Activated T-cell treated with anti-CD3 and anti-CD28 coated beads, Interleukin-2, amount 50 U/mL, for 24 hours (primary cell): ENCODE results near the gene PIP5K1B.

Experiments
- DNase-seq: peaks from one replicate; pipeline ENCODE4 v3.0.0-alpha.2; 2020
- H3K27ac Mint-ChIP-seq: 2 replicates; pipeline ENCODE4 v1.8.0; 2020; ENCODE audit warnings: mild to moderate bottlenecking, mixed read lengths
- H3K27me3 Mint-ChIP-seq: 2 replicates; pipeline ENCODE4 v1.8.0; 2020; ENCODE audit warnings: mixed read lengths
- H3K36me3 Mint-ChIP-seq: 2 replicates; pipeline ENCODE4 v1.8.0; 2020; ENCODE audit warnings: low read depth, mixed read lengths
- H3K4me1 Mint-ChIP-seq: 2 replicates; pipeline ENCODE4 v1.8.0; 2020; ENCODE audit warnings: low read depth, mixed read lengths
- H3K4me3 Mint-ChIP-seq: 2 replicates; pipeline ENCODE4 v1.8.0; 2020; ENCODE audit warnings: mild to moderate bottlenecking, moderate library complexity, mixed read lengths
- H3K9me3 Mint-ChIP-seq: 2 replicates; pipeline ENCODE4 v1.8.0; 2020; ENCODE audit warnings: mixed read lengths

The PIP5K1B gene

GRCh38 chr9:68821911-68822310 is 116.9 kb downstream of the PIP5K1B start:
- DNase-seq, result no peak
- Mint-ChIP-seq H3K4me3 (no peak overlapping the region), H3K36me3 (no peaks in the 10 kb centered on the region), H3K27ac (no peak overlapping the region), H3K9me3 (no peaks in the 10 kb centered on the region), H3K27me3 (no peaks in the 10 kb centered on the region), H3K4me1 (no peaks in the 10 kb centered on the region)

GRCh38 chr9:68822596-68823165 is 117.6 kb downstream of the PIP5K1B start:
- no peaks in the 10 kb centered on the region for H3K9me3 Mint-ChIP-seq
- no peaks in the 10 kb centered on the region for H3K27me3 Mint-ChIP-seq
- no peak overlapping the region for H3K27ac Mint-ChIP-seq
- no peaks in the 10 kb centered on the region for H3K4me1 Mint-ChIP-seq
- H3K4me3 Mint-ChIP-seq, result no peak overlapping the region
- no peaks in the 10 kb centered on the region for H3K36me3 Mint-ChIP-seq
- DNase-seq, result no peak

GRCh38 chr9:68825762-68826472 is 120.9 kb downstream of the PIP5K1B start:
- Mint-ChIP-seq H3K4me3 (no peak overlapping the region), H3K27me3 (peaks cover 5% of the 10 kb centered on the region), H3K4me1 (no peaks in the 10 kb centered on the region), H3K36me3 (no peaks in the 10 kb centered on the region), H3K27ac (no peak overlapping the region), H3K9me3 (no peaks in the 10 kb centered on the region)
- no peak for DNase-seq

GRCh38 chr9:68827837-68828744 is 123.1 kb downstream of the PIP5K1B start:
- H3K27me3 Mint-ChIP-seq, result peaks cover 5% of the 10 kb centered on the region
- no peak overlapping the region for H3K4me3 Mint-ChIP-seq

GRCh38 chr9:68832101-68832500 is 127.1 kb downstream of the PIP5K1B start:
- H3K27ac Mint-ChIP-seq, result no peak overlapping the region
- no peaks in the 10 kb centered on the region for H3K4me1 Mint-ChIP-seq
- H3K27me3 Mint-ChIP-seq, result peaks cover 5% of the 10 kb centered on the region
- H3K9me3 Mint-ChIP-seq, result no peaks in the 10 kb centered on the region
- H3K36me3 Mint-ChIP-seq, result no peaks in the 10 kb centered on the region
- no peak overlapping the region for H3K4me3 Mint-ChIP-seq
- DNase-seq, result no peak

More at GRCh38 chr9:68827837-68828744, 123.1 kb downstream of the PIP5K1B start:
- Mint-ChIP-seq H3K9me3 (no peaks in the 10 kb centered on the region), H3K4me1 (no peaks in the 10 kb centered on the region), H3K36me3 (no peaks in the 10 kb centered on the region), H3K27ac (no peak overlapping the region)
- no peak for DNase-seq

- Mint-ChIP-seq H3K9me3 (no peaks in the 10 kb centered on the region), H3K27me3 (peaks cover 4% of the 10 kb centered on the region), H3K4me3 (no peak overlapping the region), H3K36me3 (no peaks in the 10 kb centered on the region), H3K4me1 (no peaks in the 10 kb centered on the region), H3K27ac (no peak overlapping the region)
- DNase-seq, result no peak
These were observed 128.0 kb downstream of the PIP5K1B start for GRCh38 chr9:68832861-68833518.

GRCh38 chr9:68834931-68835520 is 130.0 kb downstream of the PIP5K1B start:
- no peaks in the 10 kb centered on the region for H3K4me1 Mint-ChIP-seq
- H3K4me3 Mint-ChIP-seq, result no peak overlapping the region
- no peak overlapping the region for H3K27ac Mint-ChIP-seq
- no peak for DNase-seq
- H3K27me3 Mint-ChIP-seq, result no peaks in the 10 kb centered on the region
- H3K9me3 Mint-ChIP-seq, result no peaks in the 10 kb centered on the region
- H3K36me3 Mint-ChIP-seq, result no peaks in the 10 kb centered on the region

GRCh38 chr9:68836788-68837187 is 131.7 kb downstream of the PIP5K1B start:
- Mint-ChIP-seq H3K4me1 (no peaks in the 10 kb centered on the region), H3K36me3 (no peaks in the 10 kb centered on the region), H3K4me3 (no peak overlapping the region), H3K27ac (no peak overlapping the region), H3K27me3 (no peaks in the 10 kb centered on the region), H3K9me3 (no peaks in the 10 kb centered on the region)
- DNase-seq, result no peak

- no peak overlapping the region for H3K4me3 Mint-ChIP-seq
- H3K27me3 Mint-ChIP-seq, result no peaks in the 10 kb centered on the region
- no peak overlapping the region for H3K27ac Mint-ChIP-seq
- DNase-seq, result no peak
- no peaks in the 10 kb centered on the region for H3K36me3 Mint-ChIP-seq
- no peaks in the 10 kb centered on the region for H3K4me1 Mint-ChIP-seq
- H3K9me3 Mint-ChIP-seq, result no peaks in the 10 kb centered on the region
These were observed 133.2 kb downstream of the PIP5K1B start for GRCh38 chr9:68838245-68838644.

- no peaks in the 10 kb centered on the region for H3K9me3 Mint-ChIP-seq
- H3K27me3 Mint-ChIP-seq, result no peaks in the 10 kb centered on the region
- DNase-seq, result no peak
- H3K4me3 Mint-ChIP-seq, result no peak overlapping the region
- H3K4me1 Mint-ChIP-seq, result peaks cover 8% of the 10 kb centered on the region
- H3K36me3 Mint-ChIP-seq, result no peaks in the 10 kb centered on the region
- no peak overlapping the region for H3K27ac Mint-ChIP-seq
These were observed 136.4 kb downstream of the PIP5K1B start for GRCh38 chr9:68841276-68842052.

GRCh38 chr9:68842568-68842967 is 137.5 kb downstream of the PIP5K1B start:
- H3K4me1 Mint-ChIP-seq, result peaks cover 8% of the 10 kb centered on the region
- no peaks in the 10 kb centered on the region for H3K9me3 Mint-ChIP-seq
- no peak overlapping the region for H3K27ac Mint-ChIP-seq

GRCh38 chr9:68843239-68843638 is 138.2 kb downstream of the PIP5K1B start:
- Mint-ChIP-seq H3K36me3 (no peaks in the 10 kb centered on the region), H3K27me3 (no peaks in the 10 kb centered on the region), H3K9me3 (no peaks in the 10 kb centered on the region), H3K4me1 (peaks cover 8% of the 10 kb centered on the region), H3K27ac (no peak overlapping the region), H3K4me3 (no peak overlapping the region)
- no peak for DNase-seq

More at GRCh38 chr9:68842568-68842967, 137.5 kb downstream of the PIP5K1B start:
- DNase-seq, result no peak
- no peaks in the 10 kb centered on the region for H3K27me3 Mint-ChIP-seq
- no peak overlapping the region for H3K4me3 Mint-ChIP-seq
- H3K36me3 Mint-ChIP-seq, result no peaks in the 10 kb centered on the region

GRCh38 chr9:68844157-68844556 is 139.1 kb downstream of the PIP5K1B start:
- H3K4me3 Mint-ChIP-seq, result no peak overlapping the region
- H3K27ac Mint-ChIP-seq, result no peak overlapping the region
- no peaks in the 10 kb centered on the region for H3K9me3 Mint-ChIP-seq
- DNase-seq, result no peak
- H3K27me3 Mint-ChIP-seq, result no peaks in the 10 kb centered on the region
- H3K4me1 Mint-ChIP-seq, result peaks cover 8% of the 10 kb centered on the region
- H3K36me3 Mint-ChIP-seq, result no peaks in the 10 kb centered on the region
